ENCODE measurements around the gene ABL1. TPM values are rescaled to one million over a fixed set of nuclear protein-coding genes. Genes with fewer than 3 reads are reported as not detected.

Gene ABL1
- total RNA-seq, 1 donor from 2014 or later, result 91.0 TPM

- H3K4me3 Mint-ChIP-seq, result peak within 1 kb of the TSS; percentile 62
- peak within 1 kb of the TSS; percentile 16 for H3K27ac Mint-ChIP-seq (ENCODE audit: unreplicated experiment)
- H3K4me1 Mint-ChIP-seq, result peaks cover 24% of the 10 kb centered on the region
- peaks cover 4% of the 10 kb centered on the region for H3K27me3 Mint-ChIP-seq (ENCODE audit: low read depth)
- no peak for TF ChIP-seq CTCF (conservative IDR thresholded peaks at IDR 0.05)
- no peaks in the 10 kb centered on the region for H3K36me3 Mint-ChIP-seq (ENCODE audit: low read depth)
- no peak for DNase-seq (ENCODE audit: low read depth, low spot score)
- H3K9me3 Mint-ChIP-seq, result no peaks in the 10 kb centered on the region
Measured at GRCh38 chr9:130896233-130897014, 61.4 kb downstream of the ABL1 start, which contains the start of gene QRFP. QRFP (minus strand) TSS chr9:130896812; CDS start chr9:130893838, 2,974 bp downstream.

DNA sequence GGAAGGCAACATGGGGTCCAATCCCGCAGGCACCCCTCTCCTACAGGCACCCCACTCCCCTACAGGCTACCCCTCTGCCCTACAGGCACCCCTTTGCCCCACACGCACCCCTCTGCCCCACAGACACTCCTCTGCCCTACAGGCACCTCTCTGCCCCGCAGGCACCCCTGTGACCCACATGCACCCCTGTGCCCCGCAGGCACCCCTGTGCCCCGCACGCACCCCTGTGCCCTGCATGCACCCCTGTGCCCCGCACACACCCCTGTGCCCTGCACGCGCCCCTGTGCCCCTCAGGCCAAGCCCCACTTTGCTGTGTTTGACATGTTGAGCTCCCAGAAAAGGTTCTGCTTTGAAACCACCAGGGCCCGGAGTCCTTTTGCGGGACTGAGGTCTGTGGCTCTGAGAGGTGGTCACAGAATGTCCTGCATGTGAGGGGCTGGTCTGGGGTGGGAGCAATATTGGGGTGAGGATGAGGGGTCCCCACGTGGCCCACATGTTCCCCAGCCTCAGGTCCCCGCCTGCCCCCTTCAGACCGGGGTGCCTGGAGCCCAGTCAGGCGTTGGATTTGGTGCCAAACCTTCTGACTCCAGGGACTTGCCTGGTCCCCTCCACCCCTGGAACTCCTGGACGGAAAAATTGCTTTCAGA, 62.2 kb downstream of the ABL1 start:
- Mint-ChIP-seq H3K27ac (ENCODE audit: unreplicated experiment) (no peak overlapping the region), H3K4me3 (peak overlapping the region; percentile 23), H3K36me3 (ENCODE audit: low read depth) (no peaks in the 10 kb centered on the region), H3K4me1 (peaks cover 15% of the 10 kb centered on the region), H3K27me3 (ENCODE audit: low read depth) (peaks cover 4% of the 10 kb centered on the region), H3K9me3 (no peaks in the 10 kb centered on the region)
- TF ChIP-seq CTCF (conservative IDR thresholded peaks at IDR 0.05), result no peak
- DNase-seq (ENCODE audit: low read depth, low spot score), result no peak

- no peak overlapping the region for H3K4me3 Mint-ChIP-seq
- no peaks in the 10 kb centered on the region for H3K36me3 Mint-ChIP-seq (ENCODE audit: low read depth)
- peaks cover 10% of the 10 kb centered on the region for H3K4me1 Mint-ChIP-seq
- H3K9me3 Mint-ChIP-seq, result no peaks in the 10 kb centered on the region
- no peak for DNase-seq (ENCODE audit: low read depth, low spot score)
- no peak overlapping the region for H3K27ac Mint-ChIP-seq (ENCODE audit: unreplicated experiment)
- peaks cover 4% of the 10 kb centered on the region for H3K27me3 Mint-ChIP-seq (ENCODE audit: low read depth)
- no peak for TF ChIP-seq CTCF (conservative IDR thresholded peaks at IDR 0.05)
Measured at GRCh38 chr9:130897848-130898551, 62.9 kb downstream of the ABL1 start.

GRCh38 chr9:130898552-130898852, 63.4 kb downstream of the ABL1 start:
- TF ChIP-seq CTCF (conservative IDR thresholded peaks at IDR 0.05), result no peak
- no peak for DNase-seq (ENCODE audit: low read depth, low spot score)
- Mint-ChIP-seq H3K36me3 (ENCODE audit: low read depth) (no peaks in the 10 kb centered on the region), H3K4me3 (no peak overlapping the region), H3K27me3 (ENCODE audit: low read depth) (peaks cover 4% of the 10 kb centered on the region), H3K27ac (ENCODE audit: unreplicated experiment) (no peak overlapping the region), H3K9me3 (no peaks in the 10 kb centered on the region), H3K4me1 (peaks cover 8% of the 10 kb centered on the region)

GRCh38 chr9:130899051-130899748, 64.1 kb downstream of the ABL1 start:
- Mint-ChIP-seq H3K36me3 (ENCODE audit: low read depth) (no peaks in the 10 kb centered on the region), H3K9me3 (no peaks in the 10 kb centered on the region), H3K27me3 (ENCODE audit: low read depth) (peaks cover 4% of the 10 kb centered on the region), H3K4me3 (no peak overlapping the region), H3K27ac (ENCODE audit: unreplicated experiment) (no peak overlapping the region), H3K4me1 (peaks cover 6% of the 10 kb centered on the region)
- TF ChIP-seq CTCF (conservative IDR thresholded peaks at IDR 0.05), result no peak
- no peak for DNase-seq (ENCODE audit: low read depth, low spot score)
